SU-DHL-6 (cell line): Measurements from ENCODE around the gene SESTD1.

Source experiments
- H2AFZ ChIP-seq: fragments of 200-600 bp; sonication (generic); 2 replicates; pipeline ENCODE4 v1.6.1; 2014; ENCODE audit warnings: low read depth, mild to moderate bottlenecking, moderate library complexity, mixed read lengths, antibody characterized with exemption, low read length; ENCODE audit not compliant: severe bottlenecking
- H3F3A ChIP-seq: fragments of 200-600 bp; shearing (Covaris generic); 2 replicates; pipeline ENCODE4 v1.6.0; 2016; ENCODE audit warnings: antibody characterized with exemption, mild to moderate bottlenecking; ENCODE audit not compliant: insufficient read depth
- H3K27ac ChIP-seq: fragments of 200-600 bp; sonication (generic); 2 replicates; pipeline ENCODE4 v1.5.1; 2016; ENCODE audit warnings: low read depth, mild to moderate bottlenecking, low read length, moderate library complexity, mixed read lengths
- H3K27me3 ChIP-seq: fragments of 200-600 bp; sonication (generic), shearing (Covaris generic); 2 replicates; pipeline ENCODE4 v1.6.0; 2014; ENCODE audit warnings: mild to moderate bottlenecking, low read length
- H3K36me3 ChIP-seq: fragments of 200-600 bp; sonication (generic); 2 replicates; pipeline ENCODE4 v1.6.1; 2014; ENCODE audit warnings: mild to moderate bottlenecking, low read length, mixed read lengths
- H3K4me2 ChIP-seq: fragments of 300-600, 200-600 bp; shearing (Covaris generic), sonication (generic); 2 replicates; pipeline ENCODE4 v1.6.0; 2014; ENCODE audit warnings: low read length, low read depth, mild to moderate bottlenecking; ENCODE audit not compliant: poor library complexity, severe bottlenecking
- H3K4me3 ChIP-seq: fragments of 200-600 bp; sonication (generic); 2 replicates; pipeline ENCODE4 v1.5.1; 2014; ENCODE audit warnings: antibody characterized with exemption, low read length, mild to moderate bottlenecking, mixed read lengths; ENCODE audit not compliant: insufficient read depth, poor library complexity, severe bottlenecking
- H3K79me2 ChIP-seq: fragments of 200-600 bp; sonication (generic); 2 replicates; pipeline ENCODE4 v1.6.1; 2014; ENCODE audit warnings: mild to moderate bottlenecking, low read length, moderate library complexity; ENCODE audit not compliant: insufficient read depth
- H3K9ac ChIP-seq: fragments of 200-600 bp; sonication (generic); 2 replicates; pipeline ENCODE4 v1.7.0; 2014; ENCODE audit warnings: mild to moderate bottlenecking, low read length
- H3K9me2 ChIP-seq: fragments of 200-600 bp; sonication (generic); replicated peaks from 2 replicates; pipeline ENCODE4 v1.6.1; 2014; ENCODE audit warnings: low read length; ENCODE audit not compliant: insufficient read depth
- H3K9me3 ChIP-seq: fragments of 200-600 bp; sonication (generic); 2 replicates; pipeline ENCODE4 v1.6.1; 2014; ENCODE audit warnings: low read length, mixed read lengths; ENCODE audit not compliant: insufficient read depth
- H4K20me1 ChIP-seq: fragments of 200-600 bp; sonication (generic); 2 replicates; pipeline ENCODE4 v1.6.1; 2014; ENCODE audit warnings: low read depth, mild to moderate bottlenecking, antibody characterized with exemption, low read length, moderate library complexity, mixed read lengths
- CTCF ChIP-seq: fragments of 200-600 bp; sonication (generic); IDR thresholded peaks from one replicate; pipeline ENCODE4 v1.5.1; 2017; ENCODE audit warnings: antibody characterized with exemption, mild to moderate bottlenecking, low read length, moderate library complexity; ENCODE audit not compliant: insufficient read depth, poor library complexity, severe bottlenecking
- EZH2phosphoT487 ChIP-seq: fragments of 200-600 bp; sonication (generic), shearing (Covaris generic); conservative IDR thresholded peaks from 2 replicates; pipeline ENCODE4 v1.6.1; 2018; ENCODE audit warnings: mild to moderate bottlenecking, antibody characterized with exemption, low read length, moderate library complexity, mixed read lengths

Gene SESTD1

GRCh38 chr2:179141206-179141605, 123.4 kb downstream of the SESTD1 start:
- Histone ChIP-seq H2AFZ (no peak overlapping the region), H3K79me2 (no peaks in the 10 kb centered on the region), H3K9ac (no peak overlapping the region), H3K9me2 (no peaks in the 10 kb centered on the region), H3K4me3 (no peak overlapping the region), H3K4me2 (no peak overlapping the region), H4K20me1 (no peaks in the 10 kb centered on the region), H3K27me3 (no peaks in the 10 kb centered on the region), H3K36me3 (no peaks in the 10 kb centered on the region), H3F3A (no peaks in the 10 kb centered on the region), H3K9me3 (no peaks in the 10 kb centered on the region), H3K27ac (no peak overlapping the region)
- TF ChIP-seq CTCF = no peak
- no peak for TF ChIP-seq EZH2phosphoT487

GRCh38 chr2:179140571-179140970, 124.1 kb downstream of the SESTD1 start:
- H3K4me3 ChIP-seq = no peak overlapping the region
- no peaks in the 10 kb centered on the region for H4K20me1 ChIP-seq
- no peaks in the 10 kb centered on the region for H3K36me3 ChIP-seq
- H3K27ac ChIP-seq = no peak overlapping the region
- H3K4me2 ChIP-seq = no peak overlapping the region
- no peak for TF ChIP-seq EZH2phosphoT487
- no peak for TF ChIP-seq CTCF
- no peaks in the 10 kb centered on the region for H3K27me3 ChIP-seq
- no peak overlapping the region for H2AFZ ChIP-seq
- no peak overlapping the region for H3K9ac ChIP-seq
- H3K9me3 ChIP-seq = no peaks in the 10 kb centered on the region
- no peaks in the 10 kb centered on the region for H3K79me2 ChIP-seq
- H3K9me2 ChIP-seq = no peaks in the 10 kb centered on the region
- H3F3A ChIP-seq = no peaks in the 10 kb centered on the region

- Histone ChIP-seq H3K27ac (no peak overlapping the region), H3K9ac (no peak overlapping the region), H4K20me1 (no peaks in the 10 kb centered on the region), H3K79me2 (no peaks in the 10 kb centered on the region), H3F3A (no peaks in the 10 kb centered on the region), H3K9me2 (no peaks in the 10 kb centered on the region), H3K36me3 (no peaks in the 10 kb centered on the region), H3K27me3 (no peaks in the 10 kb centered on the region), H2AFZ (no peak overlapping the region), H3K9me3 (no peaks in the 10 kb centered on the region), H3K4me3 (no peak overlapping the region), H3K4me2 (no peak overlapping the region)
- TF ChIP-seq EZH2phosphoT487 (no peak), CTCF (no peak)
These were observed 125.1 kb downstream of the SESTD1 start for GRCh38 chr2:179139506-179139905.
